Tongue (tissue), 2 donors: ENCODE data around the gene CCL19. TPM values are rescaled to one million over a fixed set of nuclear protein-coding genes. Genes with fewer than 3 reads are reported as not detected.
"Not testable (repeated sequence)": the region's sequence is repeated elsewhere in the genome, so short reads cannot be mapped to it uniquely, and the experiment has no call there.

ENCODE experiments used
- DNase-seq: peaks from one replicate; pipeline ENCODE4 v3.0.0-alpha.2; 2015
- total RNA-seq: library from RNA; depleted of rRNA; stranded (reverse); fragments of >200 nt; gene quantifications from one replicate; pipeline ENCODE4 v1.2.3, GENCODE V29; 2014

Gene CCL19
- not detected for total RNA-seq

- no peak for DNase-seq
These were observed at the start of gene CCL19 for GRCh38 chr9:34690983-34691935. Gene CCL19, minus strand, starts transcription at chr9:34691276. Its CDS starts 137 bp downstream, at chr9:34691139.

DNA sequence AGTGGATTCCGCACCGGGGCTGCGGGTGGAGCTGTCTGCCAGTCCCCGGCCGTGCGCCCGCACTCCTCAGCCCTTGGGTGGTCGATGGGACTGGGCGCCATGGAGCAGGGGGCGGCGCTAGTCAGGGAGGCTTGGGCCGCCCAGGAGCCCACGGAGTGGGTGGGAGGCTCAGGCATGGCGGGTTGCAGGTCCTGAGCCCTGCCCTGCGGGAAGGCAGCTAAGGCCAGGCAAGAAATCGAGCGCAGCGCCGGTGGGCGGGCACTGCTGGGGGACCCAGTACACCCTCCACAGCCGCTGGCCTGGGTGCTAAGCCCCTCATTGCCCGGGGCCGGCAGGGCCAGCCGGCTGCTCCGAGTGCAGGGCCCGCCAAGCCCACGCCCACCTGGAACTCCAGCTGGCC is 49.1 kb upstream of the CCL19 start:
- not testable (repeated sequence) for DNase-seq

DNA sequence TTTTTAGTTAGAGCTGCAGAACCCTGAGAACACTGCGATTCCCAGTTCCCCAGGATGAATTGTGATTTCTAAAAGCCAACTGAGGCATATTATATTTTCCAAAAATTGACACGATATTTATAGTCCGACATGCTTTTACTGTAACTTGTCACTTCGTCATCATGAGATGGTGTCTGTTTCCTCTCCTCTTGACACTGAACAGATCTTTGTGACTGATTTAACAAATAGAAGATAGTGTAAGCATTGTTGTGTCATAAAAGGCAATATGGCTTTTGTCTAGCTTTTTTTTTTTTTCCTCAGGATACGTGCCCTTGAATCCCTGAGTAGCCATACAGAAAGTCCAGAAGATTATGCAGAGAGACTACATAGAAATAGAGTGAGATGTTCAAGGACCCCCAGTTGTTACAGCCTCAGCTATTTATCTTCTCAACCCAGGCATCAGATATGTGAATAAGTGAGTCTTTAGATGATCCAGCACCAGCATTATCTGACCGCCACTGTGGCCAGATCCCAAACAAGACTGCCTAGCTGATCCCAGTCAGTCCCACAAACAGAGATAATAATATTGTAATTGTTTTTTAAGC is 46.7 kb upstream of the CCL19 start:
- peak; percentile 17 for DNase-seq

DNA sequence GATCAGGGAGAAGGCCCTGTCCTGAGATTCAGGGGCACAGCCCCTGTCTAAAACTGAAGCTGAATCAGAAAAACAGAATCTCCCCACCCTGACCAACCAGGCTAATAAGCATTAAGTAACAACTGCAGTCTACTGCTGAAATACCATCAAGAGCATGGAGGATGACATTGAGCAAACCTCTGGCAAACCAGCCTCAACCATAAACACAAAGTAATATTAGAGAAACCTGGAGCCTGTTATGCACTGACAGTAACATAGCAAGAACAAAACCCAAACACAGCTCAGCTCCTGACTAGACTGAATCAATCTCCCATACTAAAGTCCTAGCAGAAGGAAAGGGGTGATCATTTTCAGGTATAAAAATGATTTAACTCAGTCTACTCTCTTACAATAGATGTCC is 43.6 kb upstream of the CCL19 start:
- DNase-seq: no peak

DNA sequence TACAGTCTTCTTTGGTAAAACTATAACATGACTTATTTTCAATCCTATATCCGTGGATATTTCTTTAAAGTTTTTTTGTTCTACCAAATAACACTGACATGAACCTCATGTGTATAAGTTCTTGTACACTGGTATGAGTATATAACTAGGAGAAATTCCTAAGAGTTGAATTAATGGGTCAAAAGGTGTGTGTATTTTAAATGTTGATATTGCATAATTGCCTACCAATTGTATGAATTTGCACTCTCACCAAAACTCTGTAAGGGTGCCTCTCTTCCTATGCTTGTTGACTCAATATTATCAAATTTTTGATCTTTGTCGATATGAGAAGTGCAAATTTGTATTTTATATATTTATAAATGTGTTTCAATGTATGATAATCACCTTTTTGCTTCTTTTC is 41.8 kb upstream of the CCL19 start:
- DNase-seq: no peak

DNA sequence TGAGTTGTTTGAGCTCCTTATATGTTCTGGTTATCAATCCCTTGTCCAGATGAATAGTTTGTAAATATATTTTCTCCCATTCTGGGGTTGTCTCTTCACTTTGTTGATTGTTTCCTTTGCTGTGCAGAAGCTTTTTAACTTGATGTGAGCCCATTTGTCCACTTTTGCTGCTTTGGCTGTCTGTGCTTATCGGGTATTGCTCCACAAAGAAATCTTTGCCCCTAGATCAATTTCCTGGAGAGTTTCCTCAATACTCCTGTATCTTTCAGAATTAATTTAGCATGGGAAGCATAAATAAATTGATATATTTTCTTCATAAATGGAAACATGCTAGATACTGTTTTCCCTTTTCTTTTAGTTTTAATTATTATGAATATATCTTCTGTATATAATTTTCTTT is 41.4 kb upstream of the CCL19 start:
- no peak for DNase-seq

DNA sequence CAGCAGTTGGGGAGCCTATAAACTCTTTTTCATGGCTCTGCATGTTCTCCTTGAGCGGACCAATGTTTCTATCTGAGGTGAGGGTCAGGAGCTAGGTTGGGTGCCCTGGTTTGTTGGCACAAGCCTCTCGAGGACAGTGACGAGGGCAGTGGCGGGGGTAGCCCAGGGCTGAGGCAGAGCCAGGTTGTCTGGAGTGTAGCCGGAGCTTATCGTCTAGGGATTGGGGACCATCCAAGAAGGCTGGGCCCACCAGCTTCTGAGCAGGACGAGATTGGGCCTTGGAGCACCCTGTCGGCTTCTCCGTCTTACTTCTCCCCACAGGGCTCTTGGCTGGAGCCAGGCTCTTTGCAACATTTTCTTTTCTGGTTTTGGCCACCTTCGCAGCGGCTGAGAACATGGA is 32.1 kb upstream of the CCL19 start:
- no peak for DNase-seq

- not testable (repeated sequence) for DNase-seq
These were observed 28.6 kb upstream of the CCL19 start for GRCh38 chr9:34719769-34720025.

DNA sequence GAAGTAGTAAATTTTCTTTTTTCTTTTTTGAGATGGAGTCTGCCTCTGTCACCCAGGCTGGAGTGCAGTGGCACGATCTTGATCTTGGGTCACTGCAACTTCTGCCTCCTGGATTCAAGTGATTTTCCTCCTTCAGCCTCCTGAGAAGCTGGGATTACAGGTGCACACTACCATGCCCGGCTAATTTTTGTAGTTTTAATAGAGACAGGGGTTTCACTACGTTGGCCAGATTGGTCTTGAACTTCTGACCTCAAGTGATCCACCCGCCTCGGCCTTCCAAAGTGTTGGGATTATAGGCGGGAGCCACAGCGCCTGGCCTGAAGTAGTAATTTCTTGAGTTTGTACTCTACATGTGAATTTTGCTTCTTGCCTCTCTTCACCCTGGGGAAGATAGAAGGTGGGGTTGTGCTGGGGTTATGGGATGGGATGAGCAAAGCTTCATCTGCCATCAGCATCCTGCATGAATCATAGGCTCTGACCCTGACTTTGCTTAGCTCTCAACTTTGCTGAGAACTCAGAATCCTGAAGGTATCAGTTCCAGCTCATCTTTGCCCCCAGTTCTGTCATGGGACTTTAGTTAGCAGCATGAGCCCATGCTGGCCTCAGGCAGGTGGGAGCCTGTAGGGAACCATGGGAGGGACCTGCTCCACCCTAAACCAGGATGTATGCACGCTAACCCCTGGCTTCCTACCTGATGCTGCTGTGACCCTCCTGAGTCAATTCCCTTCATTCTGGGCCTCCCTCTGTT is 28.1 kb upstream of the CCL19 start:
- DNase-seq: no peak

GRCh38 chr9:34717996-34718614 is 27.0 kb upstream of the CCL19 start:
- DNase-seq: no peak

GRCh38 chr9:34716711-34717110 is 25.6 kb upstream of the CCL19 start:
- no peak for DNase-seq

DNA sequence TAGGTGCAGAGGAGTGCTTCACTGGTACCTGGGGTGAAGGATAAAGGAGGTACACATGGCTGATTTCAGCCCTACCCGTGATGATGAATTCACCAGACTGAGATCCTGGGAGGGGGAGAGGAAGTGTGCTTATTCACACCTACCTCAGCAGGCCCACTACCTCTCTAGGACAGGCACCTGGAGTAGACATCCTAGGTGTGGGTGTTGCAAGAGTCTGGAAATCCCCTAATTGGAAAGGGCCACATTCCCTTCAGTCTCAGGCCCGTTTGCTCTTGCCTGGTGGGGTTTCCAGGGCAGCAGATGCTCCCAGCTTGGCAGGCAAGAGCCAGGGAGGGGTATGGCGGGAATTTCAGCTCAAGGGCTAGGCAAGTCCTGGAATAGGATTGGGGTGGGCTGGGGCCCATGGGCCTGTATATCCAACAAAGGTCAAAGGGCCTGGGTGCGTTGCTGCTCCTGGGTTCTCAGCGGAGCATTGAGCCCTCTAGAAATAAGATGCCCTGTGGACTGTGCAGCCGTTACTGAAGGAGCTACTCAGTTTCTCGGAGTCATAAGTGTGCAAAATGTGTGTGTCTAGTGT is 24.7 kb upstream of the CCL19 start:
- no peak for DNase-seq

- DNase-seq: no peak
These were observed 22.9 kb upstream of the CCL19 start for GRCh38 chr9:34714007-34714406.

DNA sequence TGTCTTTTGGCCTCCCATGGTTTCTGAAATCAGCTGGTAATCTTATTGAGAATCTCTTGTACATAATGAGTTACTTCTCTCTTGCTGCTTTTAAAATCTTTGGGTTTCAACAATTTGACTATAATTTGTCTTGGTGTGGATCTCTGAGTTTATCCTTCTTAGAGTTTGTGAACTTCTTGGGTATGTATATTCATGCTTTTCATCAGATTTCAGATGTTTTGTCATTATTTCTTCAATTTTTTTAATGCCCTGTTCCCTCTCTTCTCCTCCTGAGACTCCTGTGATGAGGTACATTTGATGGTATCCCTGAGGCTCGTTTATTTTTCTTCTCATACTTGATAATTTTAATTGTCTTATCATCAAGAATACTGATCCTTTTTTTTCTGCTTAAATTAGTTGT is 21.1 kb upstream of the CCL19 start:
- DNase-seq: no peak

- peak; percentile 38 for DNase-seq
These were observed 18.9 kb upstream of the CCL19 start, which contains the start of gene CCL21 for GRCh38 chr9:34710023-34710422. Gene CCL21, minus strand, starts transcription at chr9:34710136. Its CDS starts 70 bp downstream, at chr9:34710066.

GRCh38 chr9:34709196-34709978 is 18.3 kb upstream of the CCL19 start:
- DNase-seq: no peak

DNA sequence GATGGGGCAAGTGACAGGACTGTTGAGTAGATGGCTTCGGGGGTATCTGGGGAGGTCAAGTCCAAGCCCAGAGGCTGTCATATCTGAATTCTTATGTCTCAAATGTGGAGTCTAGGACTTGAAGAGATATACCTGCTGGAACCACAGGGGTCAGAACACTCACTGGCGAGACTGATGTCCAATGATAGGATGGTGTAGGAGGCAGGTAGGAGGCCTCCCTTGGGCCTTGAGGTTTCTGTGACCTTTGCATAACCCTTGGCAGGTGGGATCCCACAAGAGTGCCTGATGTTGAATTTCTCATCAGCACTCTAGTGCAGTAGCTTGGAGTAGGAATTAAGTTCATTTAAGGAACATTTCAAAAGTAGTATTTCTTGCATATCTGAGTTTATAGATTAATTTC is 16.1 kb upstream of the CCL19 start:
- DNase-seq: no peak

DNA sequence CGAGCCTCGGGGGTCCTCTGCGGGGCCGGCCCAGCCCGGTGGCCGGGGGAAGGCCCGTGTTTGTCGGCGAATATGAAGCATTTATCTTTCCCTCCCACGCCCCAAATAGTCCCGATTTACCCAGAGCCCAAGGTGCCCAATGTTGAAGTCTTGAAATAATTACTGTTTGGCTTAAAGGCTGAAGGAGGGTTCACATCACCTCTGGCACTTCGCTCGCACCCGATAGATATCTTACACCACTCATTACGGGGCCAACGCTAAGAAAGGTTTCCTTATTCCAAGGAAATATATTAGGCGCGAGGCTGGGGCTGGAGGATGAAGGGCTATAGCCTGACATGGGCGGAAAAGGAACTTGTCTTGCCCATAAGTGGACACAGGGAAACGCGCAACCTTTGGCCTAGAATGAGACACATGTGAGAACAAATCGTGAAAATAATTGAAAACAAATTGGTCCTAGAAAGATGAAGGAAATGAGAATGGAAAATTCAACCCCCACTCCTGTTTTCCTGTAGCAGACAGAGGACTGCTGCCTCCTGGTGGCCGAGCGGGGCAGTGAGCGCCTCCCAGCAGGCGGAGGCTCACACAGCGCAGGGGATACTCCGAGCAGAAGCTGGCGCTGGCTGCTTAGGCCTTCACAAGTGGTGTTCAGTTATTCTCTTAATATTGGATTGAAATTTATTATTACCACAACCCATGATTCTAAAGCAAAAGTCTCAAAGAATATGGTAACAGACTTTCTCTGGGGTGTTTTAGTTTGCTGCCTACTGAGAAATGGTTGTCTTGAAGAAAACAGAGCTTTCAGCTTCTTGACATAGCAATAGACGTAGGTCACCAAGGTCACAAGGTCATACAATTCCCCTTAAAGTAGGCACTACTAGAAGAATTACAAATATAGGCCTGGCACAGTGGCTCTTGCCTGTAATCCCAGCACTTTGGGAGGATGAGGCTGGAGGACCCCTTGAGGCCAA is 11.0 kb upstream of the CCL19 start:
- DNase-seq: peak; percentile 89

GRCh38 chr9:34701023-34701768 is 10.1 kb upstream of the CCL19 start:
- peak; percentile 81 for DNase-seq

GRCh38 chr9:34694811-34695210 is 3.7 kb upstream of the CCL19 start:
- DNase-seq: no peak
